ENCODE results near the gene ALDH1L1. TPM values are rescaled to one million over a fixed set of nuclear protein-coding genes. Genes with fewer than 3 reads are reported as not detected.
A peak's percentile ranks its signal among the peaks of the same experiment; 100 is the strongest.

ALDH1L1 gene
- total RNA-seq, 1 donor from 2014 or later, result not detected

GRCh38 chr3:126186271-126186670, 5.9 kb upstream of the ALDH1L1 start:
- no peak for TF ChIP-seq CTCF (IDR thresholded peaks at IDR 0.05; ENCODE audit: unreplicated experiment)
- H3K27ac Mint-ChIP-seq (ENCODE audit: unreplicated experiment), result no peak overlapping the region
- H3K4me3 Mint-ChIP-seq (ENCODE audit: unreplicated experiment), result no peak overlapping the region
- H3K4me1 Mint-ChIP-seq (ENCODE audit: unreplicated experiment), result peaks cover 5% of the 10 kb centered on the region
- DNase-seq (ENCODE audit: low spot score), result no peak
- H3K9me3 Mint-ChIP-seq (ENCODE audit: unreplicated experiment), result no peaks in the 10 kb centered on the region
- no peaks in the 10 kb centered on the region for H3K36me3 Mint-ChIP-seq (ENCODE audit: low read depth, unreplicated experiment)
- H3K27me3 Mint-ChIP-seq (ENCODE audit: unreplicated experiment), result peaks cover 5% of the 10 kb centered on the region

GRCh38 chr3:126184465-126185000, 4.1 kb upstream of the ALDH1L1 start:
- no peaks in the 10 kb centered on the region for H3K9me3 Mint-ChIP-seq (ENCODE audit: unreplicated experiment)
- peaks cover 12% of the 10 kb centered on the region for H3K4me1 Mint-ChIP-seq (ENCODE audit: unreplicated experiment)
- TF ChIP-seq CTCF (IDR thresholded peaks at IDR 0.05; ENCODE audit: unreplicated experiment), result no peak
- H3K4me3 Mint-ChIP-seq (ENCODE audit: unreplicated experiment), result no peak overlapping the region
- DNase-seq (ENCODE audit: low spot score), result no peak
- H3K27me3 Mint-ChIP-seq (ENCODE audit: unreplicated experiment), result peaks cover 14% of the 10 kb centered on the region
- H3K27ac Mint-ChIP-seq (ENCODE audit: unreplicated experiment), result no peak overlapping the region
- H3K36me3 Mint-ChIP-seq (ENCODE audit: low read depth, unreplicated experiment), result no peaks in the 10 kb centered on the region

- Mint-ChIP-seq H3K27ac (ENCODE audit: unreplicated experiment) (peak overlapping the region; percentile 21), H3K4me3 (ENCODE audit: unreplicated experiment) (peak overlapping the region; percentile 87), H3K9me3 (ENCODE audit: unreplicated experiment) (no peaks in the 10 kb centered on the region), H3K27me3 (ENCODE audit: unreplicated experiment) (peaks cover 14% of the 10 kb centered on the region), H3K36me3 (ENCODE audit: low read depth, unreplicated experiment) (no peaks in the 10 kb centered on the region), H3K4me1 (ENCODE audit: unreplicated experiment) (peaks cover 16% of the 10 kb centered on the region)
- no peak for DNase-seq (ENCODE audit: low spot score)
- no peak for TF ChIP-seq CTCF (IDR thresholded peaks at IDR 0.05; ENCODE audit: unreplicated experiment)
Measured at GRCh38 chr3:126181398-126181725, 976 bp upstream of the ALDH1L1 start.

- Mint-ChIP-seq H3K4me1 (ENCODE audit: unreplicated experiment) (peaks cover 16% of the 10 kb centered on the region), H3K27me3 (ENCODE audit: unreplicated experiment) (peaks cover 14% of the 10 kb centered on the region), H3K36me3 (ENCODE audit: low read depth, unreplicated experiment) (no peaks in the 10 kb centered on the region), H3K4me3 (ENCODE audit: unreplicated experiment) (peak overlapping the region; percentile 83), H3K27ac (ENCODE audit: unreplicated experiment) (no peak overlapping the region), H3K9me3 (ENCODE audit: unreplicated experiment) (no peaks in the 10 kb centered on the region)
- peak; percentile 27 for DNase-seq (ENCODE audit: low spot score)
- TF ChIP-seq CTCF (IDR thresholded peaks at IDR 0.05; ENCODE audit: unreplicated experiment), result no peak
Measured at GRCh38 chr3:126179825-126180476, 435 bp downstream of the ALDH1L1 start.

GRCh38 chr3:126170073-126170777, 10.2 kb downstream of the ALDH1L1 start:
- H3K4me1 Mint-ChIP-seq (ENCODE audit: unreplicated experiment), result peaks cover 5% of the 10 kb centered on the region
- DNase-seq (ENCODE audit: low spot score), result no peak
- H3K27ac Mint-ChIP-seq (ENCODE audit: unreplicated experiment), result no peak overlapping the region
- no peak for TF ChIP-seq CTCF (IDR thresholded peaks at IDR 0.05; ENCODE audit: unreplicated experiment)
- no peaks in the 10 kb centered on the region for H3K36me3 Mint-ChIP-seq (ENCODE audit: low read depth, unreplicated experiment)
- no peaks in the 10 kb centered on the region for H3K27me3 Mint-ChIP-seq (ENCODE audit: unreplicated experiment)
- no peak overlapping the region for H3K4me3 Mint-ChIP-seq (ENCODE audit: unreplicated experiment)
- no peaks in the 10 kb centered on the region for H3K9me3 Mint-ChIP-seq (ENCODE audit: unreplicated experiment)

Measured in endothelial cell (in vitro differentiated cells).